HEK293 (cell line): Measurements from ENCODE around the gene CLEC1A.

ENCODE experiments used
- CTCF ChIA-PET: fragments of 350-600 bp; formaldehyde crosslinking; extraction: SDS; loops from one replicate; lab custom pipeline; 2021; ENCODE audit warnings: antibody characterized with exemption; lab: Yijun Ruan, JAX
- POLR2A ChIA-PET: fragments of 300-600 bp; formaldehyde crosslinking; extraction: SDS; loops from one replicate; lab custom pipeline; 2020; ENCODE audit warnings: antibody characterized with exemption, inconsistent platforms; lab: Yijun Ruan, JAX
- H3K27ac ChIP-seq: fragments of 200-500 bp; sonication (Bioruptor generic); 2 replicates; pipeline ENCODE4 v1.5.1; 2014; ENCODE audit warnings: low read depth, low read length, control low read depth, inconsistent platforms; ENCODE audit errors: extremely low read depth
- H3K36me3 ChIP-seq, 2 experiments: fragments of 200-500 bp in 1 of 2; sonication (Bioruptor generic) in 1 of 2; 1 replicate in 1 of 2; 2 replicates in 1 of 2; pipeline ENCODE4 v1.5.1; 2014 to 2017; ENCODE audit warnings: inconsistent platforms in 2 of 2, low read length in 2 of 2; ENCODE audit not compliant: control insufficient read depth in 2 of 2, insufficient read depth in 1 of 2
- H3K4me1 ChIP-seq: fragments of 200-500 bp; sonication (Bioruptor generic); 2 replicates; pipeline ENCODE4 v1.5.1; 2014; ENCODE audit warnings: mild to moderate bottlenecking, low read length, inconsistent platforms; ENCODE audit not compliant: control insufficient read depth, insufficient read depth
- H3K4me3 ChIP-seq: 2 replicates; pipeline ENCODE4 v1.5.1; 2011; ENCODE audit warnings: low read depth, mild to moderate bottlenecking, control low read depth, low read length, moderate library complexity
- H3K9me3 ChIP-seq: fragments of 200-500 bp; sonication (Bioruptor generic); 2 replicates; pipeline ENCODE4 v1.5.1; 2014; ENCODE audit warnings: low read depth, low read length, inconsistent platforms; ENCODE audit not compliant: control insufficient read depth, insufficient read depth
- BCL11B ChIP-seq: fragments of 450-650 bp; formaldehyde crosslinking; IDR thresholded peaks from 2 replicates; pipeline ENCODE4 v1.5.1; 2016; ENCODE audit warnings: low read depth, missing biosample characterization, missing genetic modification characterization
- GLI2 ChIP-seq: fragments of 450-650 bp; formaldehyde crosslinking; IDR thresholded peaks from 2 replicates; pipeline ENCODE4; 2017; ENCODE audit warnings: missing biosample characterization, missing genetic modification characterization, low read depth, borderline replicate concordance
- GLI4 ChIP-seq: fragments of 450-650 bp; formaldehyde crosslinking; IDR thresholded peaks from 2 replicates; pipeline ENCODE4 v1.5.1; 2016; ENCODE audit warnings: missing biosample characterization, missing genetic modification characterization
- GLIS2 ChIP-seq: fragments of 450-650 bp; formaldehyde crosslinking; IDR thresholded peaks from 2 replicates; pipeline ENCODE4 v1.5.1; 2016; ENCODE audit warnings: missing biosample characterization, missing genetic modification characterization
- HOXC10 ChIP-seq: sonication (generic); formaldehyde crosslinking; IDR thresholded peaks from 2 replicates; pipeline ENCODE4 v1.8.1; 2023; ENCODE audit warnings: mild to moderate bottlenecking, missing genetic modification reagents
- KLF16 ChIP-seq: fragments of 450-650 bp; formaldehyde crosslinking; IDR thresholded peaks from 2 replicates; pipeline ENCODE4 v1.5.1; 2017; ENCODE audit warnings: missing biosample characterization, missing genetic modification characterization
- MEIS1 ChIP-seq: sonication (generic); formaldehyde crosslinking; IDR thresholded peaks from 2 replicates; pipeline ENCODE4 v1.8.1; 2022; ENCODE audit warnings: missing genetic modification reagents, mild to moderate bottlenecking, borderline replicate concordance
- OSR2 ChIP-seq: fragments of 450-650 bp; formaldehyde crosslinking; IDR thresholded peaks from 2 replicates; pipeline ENCODE4 v1.5.1; 2016; ENCODE audit warnings: missing biosample characterization, missing genetic modification characterization
- SCRT1 ChIP-seq: fragments of 450-650 bp; formaldehyde crosslinking; IDR thresholded peaks from 2 replicates; pipeline ENCODE4 v1.5.1; 2016; ENCODE audit warnings: missing biosample characterization, missing genetic modification characterization, borderline replicate concordance
- TCF7L2 ChIP-seq: IDR thresholded peaks from 2 replicates; pipeline ENCODE4 v1.6.1; 2011; ENCODE audit warnings: low read depth, mild to moderate bottlenecking, inconsistent platforms, low read length, moderate library complexity, borderline replicate concordance
- WT1 ChIP-seq: fragments of 450-650 bp; formaldehyde crosslinking; IDR thresholded peaks from 2 replicates; pipeline ENCODE4 v1.5.1; 2016; ENCODE audit warnings: missing biosample characterization, missing genetic modification characterization
- YY2 ChIP-seq: fragments of 450-650 bp; formaldehyde crosslinking; IDR thresholded peaks from 2 replicates; pipeline ENCODE4 v1.5.1; 2016; ENCODE audit warnings: missing biosample characterization, missing genetic modification characterization
- ZBTB8A ChIP-seq: fragments of 450-650 bp; formaldehyde crosslinking; IDR thresholded peaks from 2 replicates; pipeline ENCODE4 v1.5.1; 2016; ENCODE audit warnings: missing biosample characterization, missing genetic modification characterization
- ZFP3 ChIP-seq: fragments of 450-650 bp; formaldehyde crosslinking; IDR thresholded peaks from 2 replicates; pipeline ENCODE4 v1.5.1; 2016; ENCODE audit warnings: low read depth, missing biosample characterization, missing genetic modification characterization
- ZNF121 ChIP-seq: fragments of 450-650 bp; formaldehyde crosslinking; IDR thresholded peaks from 2 replicates; pipeline ENCODE4 v1.5.1; 2016; ENCODE audit warnings: missing biosample characterization, missing genetic modification characterization
- ZNF157 ChIP-seq: fragments of 450-650 bp; formaldehyde crosslinking; IDR thresholded peaks from 2 replicates; pipeline ENCODE4 v1.5.1; 2016; ENCODE audit warnings: missing biosample characterization, missing genetic modification characterization
- ZNF169 ChIP-seq: fragments of 450-650 bp; formaldehyde crosslinking; IDR thresholded peaks from 2 replicates; pipeline ENCODE4 v1.5.1; 2016; ENCODE audit warnings: missing biosample characterization, missing genetic modification characterization
- ZNF175 ChIP-seq: fragments of 450-650 bp; formaldehyde crosslinking; IDR thresholded peaks from 2 replicates; pipeline ENCODE4 v1.5.1; 2016; ENCODE audit warnings: missing biosample characterization, missing genetic modification characterization
- ZNF221 ChIP-seq: fragments of 450-650 bp; formaldehyde crosslinking; IDR thresholded peaks from 2 replicates; pipeline ENCODE4 v1.5.1; 2017; ENCODE audit warnings: missing biosample characterization, missing genetic modification characterization, borderline replicate concordance
- ZNF274 ChIP-seq, 2 experiments: fragments of 200-500 bp in 1 of 2; fragments of 450-650 bp in 1 of 2; sonication (Bioruptor generic) in 1 of 2; formaldehyde crosslinking in 1 of 2; IDR thresholded peaks; 2 replicates each; pipeline versions ENCODE4 v1.5.1 to v1.6.1; 2014 to 2016; ENCODE audit warnings: borderline replicate concordance in 1 of 2, inconsistent platforms in 1 of 2, low read length in 1 of 2, missing biosample characterization in 1 of 2, missing genetic modification characterization in 1 of 2
- ZNF354C ChIP-seq: fragments of 450-650 bp; formaldehyde crosslinking; IDR thresholded peaks from 2 replicates; pipeline ENCODE4 v1.5.1; 2016; ENCODE audit warnings: missing biosample characterization, missing genetic modification characterization, low read depth, borderline replicate concordance
- ZNF473 ChIP-seq: fragments of 450-650 bp; formaldehyde crosslinking; IDR thresholded peaks from 2 replicates; pipeline ENCODE4 v1.5.1; 2017; ENCODE audit warnings: missing biosample characterization, missing genetic modification characterization
- ZNF48 ChIP-seq: fragments of 450-650 bp; formaldehyde crosslinking; IDR thresholded peaks from 2 replicates; pipeline ENCODE4 v1.5.1; 2016; ENCODE audit warnings: missing biosample characterization, missing genetic modification characterization
- ZNF544 ChIP-seq: fragments of 450-650 bp; formaldehyde crosslinking; IDR thresholded peaks from 2 replicates; pipeline ENCODE4 v1.5.0; 2017; ENCODE audit warnings: missing biosample characterization, missing genetic modification characterization
- ZNF549 ChIP-seq: fragments of 450-650 bp; IDR thresholded peaks from 2 replicates; pipeline ENCODE4 v1.5.1; 2018; ENCODE audit warnings: missing biosample characterization, missing genetic modification characterization, mild to moderate bottlenecking, inconsistent platforms, moderate library complexity
- ZNF623 ChIP-seq: fragments of 450-650 bp; formaldehyde crosslinking; IDR thresholded peaks from 2 replicates; pipeline ENCODE4 v1.5.1; 2016; ENCODE audit warnings: missing biosample characterization, missing genetic modification characterization
- ZNF660 ChIP-seq: fragments of 450-650 bp; IDR thresholded peaks from 2 replicates; pipeline ENCODE4 v1.5.1; 2018; ENCODE audit warnings: missing biosample characterization, mild to moderate bottlenecking, missing genetic modification characterization
- ZNF747 ChIP-seq: fragments of 450-650 bp; formaldehyde crosslinking; IDR thresholded peaks from 2 replicates; pipeline ENCODE4 v1.5.1; 2016; ENCODE audit warnings: missing biosample characterization, missing genetic modification characterization
- ZNF776 ChIP-seq: fragments of 450-650 bp; formaldehyde crosslinking; IDR thresholded peaks from 2 replicates; pipeline ENCODE4 v1.5.0; 2017; ENCODE audit warnings: missing biosample characterization, missing genetic modification characterization, borderline replicate concordance
- ZNF830 ChIP-seq: fragments of 450-650 bp; IDR thresholded peaks from 2 replicates; pipeline ENCODE4 v1.5.0; 2018; ENCODE audit warnings: missing biosample characterization, missing genetic modification characterization, low read depth, mild to moderate bottlenecking, moderate library complexity
- ZSCAN16 ChIP-seq: fragments of 450-650 bp; formaldehyde crosslinking; IDR thresholded peaks from 2 replicates; pipeline ENCODE4 v1.5.1; 2016; ENCODE audit warnings: missing biosample characterization, missing genetic modification characterization
- TF ChIP-seq, protein P1 (sequence below): fragments of 450-650 bp; formaldehyde crosslinking; IDR thresholded peaks from 2 replicates; pipeline ENCODE4 v1.5.1; 2016; ENCODE audit warnings: missing biosample characterization, missing genetic modification characterization
- TF ChIP-seq, protein P2 (sequence below): fragments of 450-650 bp; IDR thresholded peaks from 2 replicates; pipeline ENCODE4 v1.5.1; 2018; ENCODE audit warnings: missing biosample characterization, mild to moderate bottlenecking, missing genetic modification characterization

CLEC1A gene

GRCh38 chr12:10126413-10126812 lies 27.6 kb upstream of the CLEC1A start (continued):
- TF ChIP-seq GLI4 (tag by site-specific recombination) (no peak), ZNF354C (no peak), ZNF544 (tag by site-specific recombination) (no peak), ZNF623 (tag by site-specific recombination) (no peak), HOXC10 (CRISPR knock-in tag) (no peak), ZNF660 (no peak), GLIS2 (no peak)
- TF ChIP-seq, all 188 proteins: peak for 0

- CTCF ChIA-PET = no interaction called here
- no peak for TF ChIP-seq ZNF48 (tag by site-specific recombination)
- TF ChIP-seq ZNF473 (tag by site-specific recombination) = no peak
- TF ChIP-seq, protein P1, sequence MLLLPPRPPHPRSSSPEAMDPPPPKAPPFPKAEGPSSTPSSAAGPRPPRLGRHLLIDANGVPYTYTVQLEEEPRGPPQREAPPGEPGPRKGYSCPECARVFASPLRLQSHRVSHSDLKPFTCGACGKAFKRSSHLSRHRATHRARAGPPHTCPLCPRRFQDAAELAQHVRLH (tag by site-specific recombination) = no peak
- no peak for TF ChIP-seq GLI2 (tag by site-specific recombination)
- TF ChIP-seq ZNF830 = no peak
- no peak for TF ChIP-seq ZBTB8A (tag by site-specific recombination)
- TF ChIP-seq, protein P2, sequence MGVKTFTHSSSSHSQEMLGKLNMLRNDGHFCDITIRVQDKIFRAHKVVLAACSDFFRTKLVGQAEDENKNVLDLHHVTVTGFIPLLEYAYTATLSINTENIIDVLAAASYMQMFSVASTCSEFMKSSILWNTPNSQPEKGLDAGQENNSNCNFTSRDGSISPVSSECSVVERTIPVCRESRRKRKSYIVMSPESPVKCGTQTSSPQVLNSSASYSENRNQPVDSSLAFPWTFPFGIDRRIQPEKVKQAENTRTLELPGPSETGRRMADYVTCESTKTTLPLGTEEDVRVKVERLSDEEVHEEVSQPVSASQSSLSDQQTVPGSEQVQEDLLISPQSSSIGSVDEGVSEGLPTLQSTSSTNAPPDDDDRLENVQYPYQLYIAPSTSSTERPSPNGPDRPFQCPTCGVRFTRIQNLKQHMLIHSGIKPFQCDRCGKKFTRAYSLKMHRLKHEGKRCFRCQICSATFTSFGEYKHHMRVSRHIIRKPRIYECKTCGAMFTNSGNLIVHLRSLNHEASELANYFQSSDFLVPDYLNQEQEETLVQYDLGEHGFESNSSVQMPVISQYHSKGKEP = no peak
- no peak for TF ChIP-seq WT1 (tag by site-specific recombination)
- no peak for TF ChIP-seq ZNF274 (IDR thresholded peaks at IDR 0.05; ENCODE audit: low read length)
- no peak for TF ChIP-seq ZNF274 (tag by site-specific recombination; IDR thresholded peaks at IDR 0.05; ENCODE audit: borderline replicate concordance)
- Histone ChIP-seq H3K4me3 (no peak overlapping the region), H3K4me1 (no peaks in the 10 kb centered on the region), H3K36me3 (no peaks in the 10 kb centered on the region), H3K27ac (no peak overlapping the region), H3K9me3 (no peaks in the 10 kb centered on the region)
- POLR2A ChIA-PET = no interaction called here
Observed at GRCh38 chr12:10122689-10123088, 23.9 kb upstream of the CLEC1A start.

GRCh38 chr12:10121278-10121677 lies 22.5 kb upstream of the CLEC1A start:
- TF ChIP-seq KLF16 (tag by site-specific recombination) (no peak), ZFP3 (tag by site-specific recombination) (no peak), ZNF169 (tag by site-specific recombination) (no peak), ZNF48 (tag by site-specific recombination) (no peak), MEIS1 (no peak)
- TF ChIP-seq, all 188 proteins: peak for 0
- CTCF ChIA-PET = no interaction called here
- no peak overlapping the region for H3K4me3 ChIP-seq
- H3K9me3 ChIP-seq = no peaks in the 10 kb centered on the region
- POLR2A ChIA-PET = no interaction called here
- H3K4me1 ChIP-seq = no peaks in the 10 kb centered on the region
- H3K27ac ChIP-seq = no peak overlapping the region
- no peaks in the 10 kb centered on the region for H3K36me3 ChIP-seq

DNA sequence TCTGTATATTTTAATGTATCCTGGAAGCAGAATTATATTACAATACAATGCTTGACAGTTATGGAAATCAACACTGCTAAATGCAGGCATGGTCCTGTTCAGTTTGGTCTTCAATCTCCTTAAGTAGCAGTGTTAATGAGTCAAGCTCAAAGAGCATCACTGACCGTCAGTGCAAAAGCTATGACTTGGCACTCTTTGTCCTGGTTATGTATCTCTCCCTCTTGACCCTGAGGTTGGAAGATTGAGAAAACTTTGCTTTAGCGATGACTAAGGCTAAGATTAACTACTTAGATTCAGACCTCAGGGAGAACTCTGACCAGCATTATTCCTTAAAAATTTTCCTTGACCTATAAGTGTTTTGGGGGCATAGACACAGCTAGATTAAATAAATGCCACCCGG lies 20.3 kb upstream of the CLEC1A start:
- POLR2A ChIA-PET = no interaction called here
- Histone ChIP-seq H3K9me3 (no peaks in the 10 kb centered on the region), H3K27ac (no peak overlapping the region), H3K4me3 (no peak overlapping the region), H3K36me3 (no peaks in the 10 kb centered on the region), H3K4me1 (no peaks in the 10 kb centered on the region)
- CTCF ChIA-PET = interaction anchor here (0.5 to 1.3 kb wide), 3 partner anchors 22 to 212 kb away, joined by 3 to 4 read pairs (median 3); no protein-coding TSS in a partner anchor
- TF ChIP-seq TCF7L2 = no peak
- TF ChIP-seq BCL11B (tag by site-specific recombination) = no peak
- no peak for TF ChIP-seq ZSCAN16 (tag by site-specific recombination)
- no peak for TF ChIP-seq ZNF747 (tag by site-specific recombination)
- TF ChIP-seq ZNF121 (tag by site-specific recombination) = no peak
- no peak for TF ChIP-seq GLI2 (tag by site-specific recombination)
- no peak for TF ChIP-seq YY2 (tag by site-specific recombination)
- TF ChIP-seq ZNF549 (tag by site-specific recombination) = no peak
- no peak for TF ChIP-seq ZNF221 (tag by site-specific recombination)
- TF ChIP-seq ZNF776 (tag by site-specific recombination) = no peak
- no peak for TF ChIP-seq OSR2 (tag by site-specific recombination)
- no peak for TF ChIP-seq ZNF175
- no peak for TF ChIP-seq ZNF157 (tag by site-specific recombination)
- TF ChIP-seq SCRT1 = no peak
